Activated B cell treated with CpG ODN at 0.5 μM for 24 hours (primary cell): ENCODE data around the gene GPR15LG. TPM values are rescaled to one million over a fixed set of nuclear protein-coding genes. Genes with fewer than 3 reads are reported as not detected.

ENCODE experiments used
- ATAC-seq: fragments of 200-7000 bp; cut with Tn5 transposase; one replicate; pipeline ENCODE4 v1.10.0; 2021; ENCODE audit warnings: low read depth, mild to moderate bottlenecking, moderate library complexity
- CTCF ChIA-PET: fragments of 350-600 bp; sonication (Branson Sonifier 250); formaldehyde crosslinking; loops from one replicate; lab custom pipeline; 2021; ENCODE audit warnings: antibody characterized with exemption; lab: Charles Lee
- POLR2A ChIA-PET: fragments of 350-600 bp; sonication (Branson Sonifier 250); formaldehyde crosslinking; loops from one replicate; lab custom pipeline; 2021; ENCODE audit warnings: antibody characterized with exemption; lab: Charles Lee
- DNase-seq: peaks from one replicate; pipeline ENCODE4 v3.0.0; 2022
- H3K27ac Mint-ChIP-seq: one replicate; pipeline ENCODE4 v1.8.0; 2020; ENCODE audit warnings: mixed read lengths
- H3K27me3 Mint-ChIP-seq: one replicate; pipeline ENCODE4 v1.8.0; 2021; ENCODE audit warnings: mixed read lengths
- H3K36me3 Mint-ChIP-seq: one replicate; pipeline ENCODE4 v1.8.0; 2021; ENCODE audit warnings: low read depth, mixed read lengths
- H3K4me1 Mint-ChIP-seq: one replicate; pipeline ENCODE4 v1.8.0; 2021; ENCODE audit warnings: mixed read lengths
- H3K4me3 Mint-ChIP-seq: one replicate; pipeline ENCODE4 v1.8.0; 2020; ENCODE audit warnings: mild to moderate bottlenecking, mixed read lengths
- H3K9me3 Mint-ChIP-seq: one replicate; pipeline ENCODE4 v1.8.0; 2020; ENCODE audit warnings: mixed read lengths
- CTCF ChIP-seq: fragments of 200-600 bp; IDR thresholded peaks from one replicate; pipeline ENCODE4 v1.8.0; 2022; ENCODE audit warnings: antibody characterized with exemption, mild to moderate bottlenecking
- intact Hi-C: fragments of 100-400 bp; cut with micrococcal nuclease; formaldehyde crosslinking; loops from one replicate; pipeline ENCODE4 v1.15.1; 2024
- total RNA-seq: library from RNA; stranded (reverse); gene quantifications from 2 replicates; pipeline ENCODE4 v1.2.3, GENCODE V29; 2022

The GPR15LG gene
- total RNA-seq, 1 donor from 2014 or later = not detected

GRCh38 chr10:84212014-84212413, 38.4 kb downstream of the GPR15LG start:
- intact Hi-C loops = no loop called here
- POLR2A ChIA-PET = no interaction called here
- no peaks in the 10 kb centered on the region for H3K9me3 Mint-ChIP-seq

GRCh38 chr10:84213076-84213475, 39.5 kb downstream of the GPR15LG start:
- no peak overlapping the region for H3K4me3 Mint-ChIP-seq
- ATAC-seq = no peak
- H3K27me3 Mint-ChIP-seq = peaks cover 8% of the 10 kb centered on the region
- no peaks in the 10 kb centered on the region for H3K9me3 Mint-ChIP-seq
- no peak for TF ChIP-seq CTCF
- POLR2A ChIA-PET = no interaction called here
- H3K36me3 Mint-ChIP-seq = no peaks in the 10 kb centered on the region
- no peak overlapping the region for H3K27ac Mint-ChIP-seq
- intact Hi-C loops = no loop called here
- H3K4me1 Mint-ChIP-seq = no peaks in the 10 kb centered on the region
- CTCF ChIA-PET = interaction anchor here (2.1 kb wide), 1 partner anchor 65 kb away, joined by 9 read pairs; no protein-coding TSS in a partner anchor
- no peak for DNase-seq

More at GRCh38 chr10:84212014-84212413, 38.4 kb downstream of the GPR15LG start:
- H3K27me3 Mint-ChIP-seq = peaks cover 8% of the 10 kb centered on the region
- H3K4me1 Mint-ChIP-seq = no peaks in the 10 kb centered on the region
- no peak for DNase-seq
- H3K4me3 Mint-ChIP-seq = no peak overlapping the region
- no peaks in the 10 kb centered on the region for H3K36me3 Mint-ChIP-seq
- CTCF ChIA-PET = interaction anchor here (2.1 kb wide), 1 partner anchor 64 kb away, joined by 9 read pairs; no protein-coding TSS in a partner anchor
- no peak for TF ChIP-seq CTCF
- no peak overlapping the region for H3K27ac Mint-ChIP-seq
- ATAC-seq = no peak

GRCh38 chr10:84214046-84214572, 40.5 kb downstream of the GPR15LG start:
- no peak for DNase-seq
- Mint-ChIP-seq H3K4me1 (no peaks in the 10 kb centered on the region), H3K36me3 (no peaks in the 10 kb centered on the region), H3K27ac (no peak overlapping the region), H3K4me3 (no peak overlapping the region), H3K27me3 (peaks cover 1% of the 10 kb centered on the region), H3K9me3 (no peaks in the 10 kb centered on the region)
- TF ChIP-seq CTCF = no peak
- CTCF ChIA-PET = interaction anchor here (1.3 to 2.1 kb wide), 2 partner anchors 26 to 66 kb away, joined by 3 to 20 read pairs; no protein-coding TSS in a partner anchor
- POLR2A ChIA-PET = no interaction called here
- intact Hi-C loops = loop anchor here (2.0 kb wide), 1 partner anchor 65 kb away; no protein-coding TSS in a partner anchor
- ATAC-seq = no peak

- TF ChIP-seq CTCF = no peak
- ChIA-PET POLR2A (no interaction called here), CTCF (interaction anchor here (1.3 to 2.1 kb wide), 2 partner anchors 26 to 66 kb away, joined by 3 to 20 read pairs; no protein-coding TSS in a partner anchor)
- Mint-ChIP-seq H3K27ac (no peak overlapping the region), H3K27me3 (peaks cover 1% of the 10 kb centered on the region), H3K4me1 (no peaks in the 10 kb centered on the region), H3K9me3 (peaks cover 5% of the 10 kb centered on the region), H3K4me3 (no peak overlapping the region), H3K36me3 (no peaks in the 10 kb centered on the region)
- DNase-seq (no peak), ATAC-seq (peak; percentile 60)
- intact Hi-C loops = loop anchor here (2.0 kb wide), 1 partner anchor 66 kb away; no protein-coding TSS in a partner anchor
These were observed 41.1 kb downstream of the GPR15LG start for GRCh38 chr10:84214612-84215235.

GRCh38 chr10:84216834-84217233, 43.2 kb downstream of the GPR15LG start:
- peaks cover 1% of the 10 kb centered on the region for H3K27me3 Mint-ChIP-seq
- intact Hi-C loops = no loop called here

More at GRCh38 chr10:84216834-84217233, 43.2 kb downstream of the GPR15LG start:
- peaks cover 5% of the 10 kb centered on the region for H3K9me3 Mint-ChIP-seq
- TF ChIP-seq CTCF = no peak
- DNase-seq (no peak), ATAC-seq (no peak)
- H3K4me3 Mint-ChIP-seq = no peak overlapping the region
- POLR2A ChIA-PET = no interaction called here
- no peaks in the 10 kb centered on the region for H3K36me3 Mint-ChIP-seq
- CTCF ChIA-PET = interaction anchor here (0.9 to 1.6 kb wide), 3 partner anchors 8 to 320 kb away, joined by 3 to 4 read pairs (median 3); no protein-coding TSS in a partner anchor
- no peaks in the 10 kb centered on the region for H3K4me1 Mint-ChIP-seq
- no peak overlapping the region for H3K27ac Mint-ChIP-seq
